ENCODE measurements around the gene GSTP1.
A peak's percentile ranks its signal among the peaks of the same experiment; 100 is the strongest.

DNA sequence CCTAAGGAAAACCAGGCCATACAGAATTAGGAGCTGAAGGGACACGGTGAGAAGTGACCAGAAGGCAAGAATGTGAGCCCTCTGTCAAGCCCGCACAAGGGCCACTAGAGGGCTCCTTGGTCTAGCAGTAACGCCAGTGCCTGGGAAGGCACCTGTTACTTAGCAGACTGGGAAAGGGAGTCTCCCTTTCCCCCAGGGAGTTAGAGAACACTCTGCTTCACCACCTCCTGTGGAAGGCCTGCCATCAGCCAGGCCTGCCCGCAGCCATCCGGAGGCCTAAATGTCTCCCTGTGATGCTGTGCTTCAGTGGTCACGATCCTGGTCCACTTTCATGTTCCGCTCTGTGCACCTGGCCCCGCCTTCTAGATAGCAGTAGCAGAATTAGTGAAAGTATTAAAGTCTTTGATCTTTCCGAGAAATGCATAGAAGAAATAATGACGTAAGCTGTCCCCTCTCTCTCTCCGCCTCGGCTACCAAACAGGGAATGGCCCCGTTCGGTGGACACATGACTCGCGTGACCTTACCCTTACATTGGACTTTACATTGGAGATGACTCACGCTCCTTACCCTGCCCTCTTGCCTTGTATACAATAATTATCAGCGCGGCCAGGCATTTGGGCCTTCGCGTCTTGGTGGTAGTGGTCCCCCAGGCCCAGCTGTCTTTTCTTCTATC, 10.7 kb upstream of the GSTP1 start:
- TF ChIP-seq ZNF785 (CRISPR knock-in tag; IDR thresholded peaks at IDR 0.05), result no peak
- no peak for TF ChIP-seq POLR2AphosphoS5 (IDR thresholded peaks at IDR 0.05; ENCODE audit: control insufficient read depth, insufficient read depth, low read depth, low read length)
- peak; percentile 60; the same call in 1 of the 2 replicates for TF ChIP-seq JUNB (CRISPR knock-in tag; conservative IDR thresholded peaks at IDR 0.05)
- no peak for TF ChIP-seq ZNF12 (CRISPR knock-in tag; IDR thresholded peaks at IDR 0.05)
- no peak for TF ChIP-seq NR3C1 (CRISPR knock-in tag; IDR thresholded peaks at IDR 0.05)
- TF ChIP-seq CREB1 (IDR thresholded peaks at IDR 0.05), result no peak
- no peak; the same call in 1 of the 2 replicates for TF ChIP-seq CREB1 (CRISPR knock-in tag; IDR thresholded peaks at IDR 0.05)
- no peak for TF ChIP-seq ZNF239 (CRISPR knock-in tag; IDR thresholded peaks at IDR 0.05)
- TF ChIP-seq ZFX (CRISPR knock-in tag; IDR thresholded peaks at IDR 0.05), result peak; percentile 97
- TF ChIP-seq, protein P1, sequence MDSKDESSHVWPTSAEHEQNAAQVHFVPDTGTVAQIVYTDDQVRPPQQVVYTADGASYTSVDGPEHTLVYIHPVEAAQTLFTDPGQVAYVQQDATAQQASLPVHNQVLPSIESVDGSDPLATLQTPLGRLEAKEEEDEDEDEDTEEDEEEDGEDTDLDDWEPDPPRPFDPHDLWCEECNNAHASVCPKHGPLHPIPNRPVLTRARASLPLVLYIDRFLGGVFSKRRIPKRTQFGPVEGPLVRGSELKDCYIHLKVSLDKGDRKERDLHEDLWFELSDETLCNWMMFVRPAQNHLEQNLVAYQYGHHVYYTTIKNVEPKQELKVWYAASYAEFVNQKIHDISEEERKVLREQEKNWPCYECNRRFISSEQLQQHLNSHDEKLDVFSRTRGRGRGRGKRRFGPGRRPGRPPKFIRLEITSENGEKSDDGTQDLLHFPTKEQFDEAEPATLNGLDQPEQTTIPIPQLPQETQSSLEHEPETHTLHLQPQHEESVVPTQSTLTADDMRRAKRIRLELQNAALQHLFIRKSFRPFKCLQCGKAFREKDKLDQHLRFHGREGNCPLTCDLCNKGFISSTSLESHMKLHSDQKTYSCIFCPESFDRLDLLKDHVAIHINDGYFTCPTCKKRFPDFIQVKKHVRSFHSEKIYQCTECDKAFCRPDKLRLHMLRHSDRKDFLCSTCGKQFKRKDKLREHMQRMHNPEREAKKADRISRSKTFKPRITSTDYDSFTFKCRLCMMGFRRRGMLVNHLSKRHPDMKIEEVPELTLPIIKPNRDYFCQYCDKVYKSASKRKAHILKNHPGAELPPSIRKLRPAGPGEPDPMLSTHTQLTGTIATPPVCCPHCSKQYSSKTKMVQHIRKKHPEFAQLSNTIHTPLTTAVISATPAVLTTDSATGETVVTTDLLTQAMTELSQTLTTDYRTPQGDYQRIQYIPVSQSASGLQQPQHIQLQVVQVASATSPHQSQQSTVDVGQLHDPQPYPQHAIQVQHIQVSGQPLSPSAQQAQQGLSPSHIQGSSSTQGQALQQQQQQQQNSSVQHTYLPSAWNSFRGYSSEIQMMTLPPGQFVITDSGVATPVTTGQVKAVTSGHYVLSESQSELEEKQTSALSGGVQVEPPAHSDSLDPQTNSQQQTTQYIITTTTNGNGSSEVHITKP (IDR thresholded peaks at IDR 0.05; ENCODE audit: partially characterized antibody), result no peak
- TF ChIP-seq NCOA4 (IDR thresholded peaks at IDR 0.05; ENCODE audit: partially characterized antibody), result no peak
- TF ChIP-seq, protein P2, sequence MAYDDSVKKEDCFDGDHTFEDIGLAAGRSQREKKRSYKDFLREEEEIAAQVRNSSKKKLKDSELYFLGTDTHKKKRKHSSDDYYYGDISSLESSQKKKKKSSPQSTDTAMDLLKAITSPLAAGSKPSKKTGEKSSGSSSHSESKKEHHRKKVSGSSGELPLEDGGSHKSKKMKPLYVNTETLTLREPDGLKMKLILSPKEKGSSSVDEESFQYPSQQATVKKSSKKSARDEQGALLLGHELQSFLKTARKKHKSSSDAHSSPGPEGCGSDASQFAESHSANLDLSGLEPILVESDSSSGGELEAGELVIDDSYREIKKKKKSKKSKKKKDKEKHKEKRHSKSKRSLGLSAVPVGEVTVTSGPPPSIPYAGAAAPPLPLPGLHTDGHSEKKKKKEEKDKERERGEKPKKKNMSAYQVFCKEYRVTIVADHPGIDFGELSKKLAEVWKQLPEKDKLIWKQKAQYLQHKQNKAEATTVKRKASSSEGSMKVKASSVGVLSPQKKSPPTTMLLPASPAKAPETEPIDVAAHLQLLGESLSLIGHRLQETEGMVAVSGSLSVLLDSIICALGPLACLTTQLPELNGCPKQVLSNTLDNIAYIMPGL (CRISPR knock-in tag; IDR thresholded peaks at IDR 0.05), result no peak
- TF ChIP-seq SOX6 (IDR thresholded peaks at IDR 0.05), result peak; percentile 40; the same call in 1 of the 2 replicates
